Activated T-cell treated with anti-CD3 and anti-CD28 coated beads, Interleukin-2, amount 50 U/mL, for 24 hours (primary cell): ENCODE data around the gene PDE10A.

Experiments used
- DNase-seq: peaks from one replicate; pipeline ENCODE4 v3.0.0-alpha.2; 2020
- H3K27ac Mint-ChIP-seq: 2 replicates; pipeline ENCODE4 v1.8.0; 2020; ENCODE audit warnings: mild to moderate bottlenecking, mixed read lengths
- H3K27me3 Mint-ChIP-seq: 2 replicates; pipeline ENCODE4 v1.8.0; 2020; ENCODE audit warnings: mixed read lengths
- H3K36me3 Mint-ChIP-seq: 2 replicates; pipeline ENCODE4 v1.8.0; 2020; ENCODE audit warnings: low read depth, mixed read lengths
- H3K4me1 Mint-ChIP-seq: 2 replicates; pipeline ENCODE4 v1.8.0; 2020; ENCODE audit warnings: low read depth, mixed read lengths
- H3K4me3 Mint-ChIP-seq: 2 replicates; pipeline ENCODE4 v1.8.0; 2020; ENCODE audit warnings: mild to moderate bottlenecking, moderate library complexity, mixed read lengths
- H3K9me3 Mint-ChIP-seq: 2 replicates; pipeline ENCODE4 v1.8.0; 2020; ENCODE audit warnings: mixed read lengths

Gene PDE10A

DNA sequence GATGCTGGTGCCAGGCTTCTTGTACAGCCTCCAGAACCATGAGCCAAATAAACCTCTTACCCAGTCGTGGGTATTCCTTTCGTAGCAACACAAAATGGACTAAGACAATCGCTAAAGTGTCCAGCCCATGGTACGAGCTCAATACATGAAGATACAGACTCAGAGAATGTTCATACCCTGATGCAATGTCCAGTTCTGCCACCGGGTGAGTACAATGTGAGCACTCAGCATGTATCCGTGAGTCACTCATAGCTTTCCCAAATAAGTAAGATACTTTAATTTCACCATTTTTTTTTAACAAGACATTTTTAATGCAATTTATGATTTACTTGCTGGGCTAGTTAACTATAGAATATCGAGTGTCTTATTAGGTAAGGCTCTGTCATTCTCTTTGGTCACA, 26.7 kb upstream of the PDE10A start:
- no peak overlapping the region for H3K4me3 Mint-ChIP-seq
- no peak for DNase-seq

GRCh38 chr6:165686596-165687365, 23.7 kb upstream of the PDE10A start:
- no peaks in the 10 kb centered on the region for H3K36me3 Mint-ChIP-seq
- H3K4me1 Mint-ChIP-seq = no peaks in the 10 kb centered on the region
- peaks cover 14% of the 10 kb centered on the region for H3K27me3 Mint-ChIP-seq
- no peaks in the 10 kb centered on the region for H3K9me3 Mint-ChIP-seq
- H3K4me3 Mint-ChIP-seq = no peak overlapping the region
- H3K27ac Mint-ChIP-seq = no peak overlapping the region
- DNase-seq = no peak

More for the DNA sequence above, 26.7 kb upstream of the PDE10A start:
- Mint-ChIP-seq H3K27me3 (peaks cover 6% of the 10 kb centered on the region), H3K4me1 (no peaks in the 10 kb centered on the region), H3K36me3 (no peaks in the 10 kb centered on the region), H3K27ac (no peak overlapping the region), H3K9me3 (no peaks in the 10 kb centered on the region)

- Mint-ChIP-seq H3K4me3 (no peak overlapping the region), H3K9me3 (no peaks in the 10 kb centered on the region), H3K27me3 (peaks cover 8% of the 10 kb centered on the region), H3K27ac (no peak overlapping the region), H3K36me3 (no peaks in the 10 kb centered on the region), H3K4me1 (no peaks in the 10 kb centered on the region)
- no peak for DNase-seq
Observed at GRCh38 chr6:165685302-165685701, 22.3 kb upstream of the PDE10A start.

GRCh38 chr6:165684333-165684732, 21.3 kb upstream of the PDE10A start:
- peaks cover 8% of the 10 kb centered on the region for H3K27me3 Mint-ChIP-seq
- no peak overlapping the region for H3K4me3 Mint-ChIP-seq
- H3K4me1 Mint-ChIP-seq = no peaks in the 10 kb centered on the region
- H3K27ac Mint-ChIP-seq = no peak overlapping the region
- DNase-seq = no peak
- no peaks in the 10 kb centered on the region for H3K36me3 Mint-ChIP-seq
- H3K9me3 Mint-ChIP-seq = no peaks in the 10 kb centered on the region

- Mint-ChIP-seq H3K9me3 (peaks cover 6% of the 10 kb centered on the region), H3K27ac (no peak overlapping the region)
Observed at GRCh38 chr6:165680975-165681374, 17.9 kb upstream of the PDE10A start.

DNA sequence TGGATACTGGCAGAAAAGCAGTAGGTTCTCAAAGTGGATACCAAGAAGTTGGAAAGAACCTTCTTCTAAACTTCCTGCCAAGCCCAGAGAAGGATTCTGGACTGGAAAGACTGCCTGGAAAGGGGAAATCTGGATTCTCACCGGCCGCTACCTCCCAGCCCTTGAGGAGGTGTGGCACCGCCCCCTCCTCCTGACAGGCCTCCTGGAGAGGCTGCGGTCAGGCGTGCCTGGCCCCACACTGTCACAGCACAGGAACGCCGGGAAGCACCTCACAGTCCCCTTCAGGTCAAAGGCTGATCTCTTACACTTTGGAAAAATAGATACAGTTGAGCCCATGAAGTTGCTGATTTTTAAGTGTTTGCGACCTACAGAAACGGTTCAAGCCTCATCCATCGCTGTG, 16.3 kb upstream of the PDE10A start:
- H3K4me1 Mint-ChIP-seq = no peaks in the 10 kb centered on the region

More at GRCh38 chr6:165680975-165681374, 17.9 kb upstream of the PDE10A start:
- Mint-ChIP-seq H3K27me3 (peaks cover 8% of the 10 kb centered on the region), H3K4me1 (no peaks in the 10 kb centered on the region), H3K4me3 (no peak overlapping the region), H3K36me3 (no peaks in the 10 kb centered on the region)
- no peak for DNase-seq

GRCh38 chr6:165678904-165679303, 15.9 kb upstream of the PDE10A start:
- DNase-seq = no peak
- Mint-ChIP-seq H3K27ac (no peak overlapping the region), H3K4me3 (no peak overlapping the region), H3K4me1 (no peaks in the 10 kb centered on the region), H3K27me3 (peaks cover 7% of the 10 kb centered on the region), H3K9me3 (peaks cover 9% of the 10 kb centered on the region), H3K36me3 (no peaks in the 10 kb centered on the region)

More for the DNA sequence above, 16.3 kb upstream of the PDE10A start:
- no peak overlapping the region for H3K4me3 Mint-ChIP-seq
- peaks cover 9% of the 10 kb centered on the region for H3K9me3 Mint-ChIP-seq
- no peak for DNase-seq
- peaks cover 8% of the 10 kb centered on the region for H3K27me3 Mint-ChIP-seq
- H3K36me3 Mint-ChIP-seq = no peaks in the 10 kb centered on the region
- no peak overlapping the region for H3K27ac Mint-ChIP-seq

DNA sequence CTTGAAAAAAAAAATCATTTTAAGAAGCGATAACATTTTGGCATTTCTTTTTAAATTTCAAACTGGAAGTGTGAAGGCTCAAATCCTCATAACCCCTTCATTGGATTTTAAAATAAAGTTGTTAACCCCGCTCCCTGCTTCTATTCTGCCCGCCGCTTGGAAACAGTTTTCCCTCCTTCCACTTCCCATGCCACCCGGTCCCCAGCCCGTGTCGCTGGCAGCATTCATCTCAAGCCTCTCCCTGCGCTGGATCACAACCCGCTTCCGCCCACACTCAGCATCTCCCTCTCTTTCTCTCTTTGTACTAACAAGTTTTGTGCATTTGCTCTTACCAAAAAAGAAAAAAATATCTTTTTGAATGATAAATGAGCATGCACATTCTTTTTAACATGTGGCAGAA, 15.4 kb upstream of the PDE10A start:
- H3K9me3 Mint-ChIP-seq = peaks cover 9% of the 10 kb centered on the region
- H3K27ac Mint-ChIP-seq = no peak overlapping the region
- no peaks in the 10 kb centered on the region for H3K4me1 Mint-ChIP-seq
- no peaks in the 10 kb centered on the region for H3K36me3 Mint-ChIP-seq
- H3K27me3 Mint-ChIP-seq = peaks cover 2% of the 10 kb centered on the region
- H3K4me3 Mint-ChIP-seq = no peak overlapping the region
- DNase-seq = no peak

DNA sequence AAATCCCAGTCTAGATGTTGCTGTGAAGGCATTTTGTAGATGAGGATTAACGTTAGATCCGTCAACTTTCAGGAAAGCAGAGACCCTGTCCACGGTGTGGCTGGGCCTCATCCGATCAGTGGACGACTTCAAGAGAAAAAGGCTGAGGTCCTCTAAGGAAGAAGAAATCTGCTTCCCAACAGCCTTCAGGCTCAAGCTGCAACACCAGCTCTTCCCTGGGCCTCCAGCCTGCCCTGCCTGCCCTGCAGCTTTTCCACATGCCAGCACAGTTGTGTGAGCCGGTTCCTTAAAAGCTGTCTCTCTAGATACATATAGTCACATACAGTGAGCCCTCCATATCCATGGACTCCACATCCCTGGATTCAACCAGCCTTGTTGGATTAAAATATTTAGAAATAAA, 14.1 kb upstream of the PDE10A start:
- Mint-ChIP-seq H3K4me1 (no peaks in the 10 kb centered on the region), H3K9me3 (peaks cover 9% of the 10 kb centered on the region), H3K27me3 (no peaks in the 10 kb centered on the region), H3K36me3 (no peaks in the 10 kb centered on the region), H3K4me3 (no peak overlapping the region), H3K27ac (no peak overlapping the region)
- no peak for DNase-seq

- no peaks in the 10 kb centered on the region for H3K27me3 Mint-ChIP-seq
- DNase-seq = no peak
- no peak overlapping the region for H3K27ac Mint-ChIP-seq
- no peak overlapping the region for H3K4me3 Mint-ChIP-seq
- no peaks in the 10 kb centered on the region for H3K4me1 Mint-ChIP-seq
- H3K9me3 Mint-ChIP-seq = peaks cover 9% of the 10 kb centered on the region
- no peaks in the 10 kb centered on the region for H3K36me3 Mint-ChIP-seq
Observed at GRCh38 chr6:165676435-165677068, 13.5 kb upstream of the PDE10A start.

DNA sequence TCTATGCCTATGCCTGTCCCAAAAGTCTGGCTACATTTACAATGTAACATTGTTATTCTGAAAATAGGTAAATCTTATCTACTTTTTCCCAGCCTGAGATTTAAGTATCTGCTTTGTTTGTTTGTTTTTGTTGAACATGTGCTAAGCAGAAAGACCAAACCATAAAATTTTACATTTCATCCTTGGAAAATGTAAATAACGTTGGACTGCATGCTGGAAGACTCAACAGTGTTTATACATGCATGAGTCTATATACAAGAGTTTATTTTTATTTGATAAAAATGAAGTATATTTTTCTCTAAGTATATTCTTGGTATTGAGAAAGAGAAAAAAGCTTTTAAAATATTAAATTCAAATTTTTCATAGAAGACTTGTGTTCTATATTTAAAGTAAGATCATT, 12.1 kb upstream of the PDE10A start:
- Mint-ChIP-seq H3K4me3 (no peak overlapping the region), H3K9me3 (peaks cover 9% of the 10 kb centered on the region), H3K4me1 (no peaks in the 10 kb centered on the region), H3K27ac (no peak overlapping the region), H3K27me3 (no peaks in the 10 kb centered on the region), H3K36me3 (no peaks in the 10 kb centered on the region)
- no peak for DNase-seq

GRCh38 chr6:165674155-165675029, 11.4 kb upstream of the PDE10A start:
- no peaks in the 10 kb centered on the region for H3K4me1 Mint-ChIP-seq
- no peaks in the 10 kb centered on the region for H3K27me3 Mint-ChIP-seq
- H3K27ac Mint-ChIP-seq = no peak overlapping the region
- no peak for DNase-seq
- H3K9me3 Mint-ChIP-seq = peaks cover 9% of the 10 kb centered on the region
- H3K4me3 Mint-ChIP-seq = no peak overlapping the region
- H3K36me3 Mint-ChIP-seq = no peaks in the 10 kb centered on the region

DNA sequence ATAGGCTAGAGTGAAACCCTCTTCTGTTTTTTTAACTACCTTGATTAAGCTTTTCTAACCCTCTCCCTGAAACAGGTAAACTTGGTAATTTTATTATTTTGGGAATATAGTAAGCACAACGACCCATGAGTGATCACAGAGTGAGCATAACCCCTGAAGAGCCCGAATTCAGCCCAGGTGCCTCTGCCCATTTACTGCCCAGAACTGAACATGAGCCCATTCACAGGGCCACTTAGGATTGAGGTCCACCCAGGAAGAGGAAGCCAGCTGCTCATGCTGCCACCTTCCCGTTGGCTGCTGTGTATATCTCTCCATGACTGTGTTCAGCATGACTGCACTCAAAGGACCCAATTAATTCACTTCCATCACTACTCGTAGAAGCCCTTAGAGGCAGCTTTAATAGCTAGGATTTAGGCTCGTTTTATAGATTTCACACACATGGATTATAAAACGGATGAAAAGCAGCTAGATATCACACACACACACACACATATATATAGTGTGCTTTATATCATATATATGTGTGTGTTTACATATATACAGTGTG, 8.3 kb upstream of the PDE10A start:
- Mint-ChIP-seq H3K4me3 (no peak overlapping the region), H3K4me1 (no peaks in the 10 kb centered on the region), H3K36me3 (no peaks in the 10 kb centered on the region), H3K9me3 (peaks cover 3% of the 10 kb centered on the region), H3K27me3 (peaks cover 6% of the 10 kb centered on the region), H3K27ac (no peak overlapping the region)
- no peak for DNase-seq

GRCh38 chr6:165668951-165669350, 5.9 kb upstream of the PDE10A start:
- no peaks in the 10 kb centered on the region for H3K9me3 Mint-ChIP-seq
- H3K27ac Mint-ChIP-seq = no peak overlapping the region
- H3K4me3 Mint-ChIP-seq = no peak overlapping the region

More at GRCh38 chr6:165668951-165669350, 5.9 kb upstream of the PDE10A start:
- DNase-seq = no peak
- no peaks in the 10 kb centered on the region for H3K36me3 Mint-ChIP-seq
- peaks cover 23% of the 10 kb centered on the region for H3K27me3 Mint-ChIP-seq
- peaks cover 3% of the 10 kb centered on the region for H3K4me1 Mint-ChIP-seq
